ENCODE data around the gene ZNF503.

The ZNF503 gene, protein sequence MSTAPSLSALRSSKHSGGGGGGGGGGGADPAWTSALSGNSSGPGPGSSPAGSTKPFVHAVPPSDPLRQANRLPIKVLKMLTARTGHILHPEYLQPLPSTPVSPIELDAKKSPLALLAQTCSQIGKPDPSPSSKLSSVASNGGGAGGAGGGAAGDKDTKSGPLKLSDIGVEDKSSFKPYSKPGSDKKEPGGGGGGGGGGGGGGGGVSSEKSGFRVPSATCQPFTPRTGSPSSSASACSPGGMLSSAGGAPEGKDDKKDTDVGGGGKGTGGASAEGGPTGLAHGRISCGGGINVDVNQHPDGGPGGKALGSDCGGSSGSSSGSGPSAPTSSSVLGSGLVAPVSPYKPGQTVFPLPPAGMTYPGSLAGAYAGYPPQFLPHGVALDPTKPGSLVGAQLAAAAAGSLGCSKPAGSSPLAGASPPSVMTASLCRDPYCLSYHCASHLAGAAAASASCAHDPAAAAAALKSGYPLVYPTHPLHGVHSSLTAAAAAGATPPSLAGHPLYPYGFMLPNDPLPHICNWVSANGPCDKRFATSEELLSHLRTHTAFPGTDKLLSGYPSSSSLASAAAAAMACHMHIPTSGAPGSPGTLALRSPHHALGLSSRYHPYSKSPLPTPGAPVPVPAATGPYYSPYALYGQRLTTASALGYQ

GRCh38 chr10:75401569-75402485 lies at the start of gene ZNF503:
TSS of gene ZNF503 (minus strand) at chr10:75401764. CDS start at chr10:75401419, 345 bp downstream.
- TF ChIP-seq, protein P1, sequence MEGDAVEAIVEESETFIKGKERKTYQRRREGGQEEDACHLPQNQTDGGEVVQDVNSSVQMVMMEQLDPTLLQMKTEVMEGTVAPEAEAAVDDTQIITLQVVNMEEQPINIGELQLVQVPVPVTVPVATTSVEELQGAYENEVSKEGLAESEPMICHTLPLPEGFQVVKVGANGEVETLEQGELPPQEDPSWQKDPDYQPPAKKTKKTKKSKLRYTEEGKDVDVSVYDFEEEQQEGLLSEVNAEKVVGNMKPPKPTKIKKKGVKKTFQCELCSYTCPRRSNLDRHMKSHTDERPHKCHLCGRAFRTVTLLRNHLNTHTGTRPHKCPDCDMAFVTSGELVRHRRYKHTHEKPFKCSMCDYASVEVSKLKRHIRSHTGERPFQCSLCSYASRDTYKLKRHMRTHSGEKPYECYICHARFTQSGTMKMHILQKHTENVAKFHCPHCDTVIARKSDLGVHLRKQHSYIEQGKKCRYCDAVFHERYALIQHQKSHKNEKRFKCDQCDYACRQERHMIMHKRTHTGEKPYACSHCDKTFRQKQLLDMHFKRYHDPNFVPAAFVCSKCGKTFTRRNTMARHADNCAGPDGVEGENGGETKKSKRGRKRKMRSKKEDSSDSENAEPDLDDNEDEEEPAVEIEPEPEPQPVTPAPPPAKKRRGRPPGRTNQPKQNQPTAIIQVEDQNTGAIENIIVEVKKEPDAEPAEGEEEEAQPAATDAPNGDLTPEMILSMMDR (IDR thresholded peaks at IDR 0.05; ENCODE audit: insufficient read depth, missing control alignments), result no peak
- FAIRE-seq (no peak), DNase-seq (ENCODE audit: insufficient read length, low spot score) (peak; percentile 89)

GRCh38 chr10:75450644-75451640 lies 49.4 kb upstream of the ZNF503 start:
- FAIRE-seq (no peak), DNase-seq (ENCODE audit: insufficient read length, low spot score) (no peak)
- TF ChIP-seq, protein P1 (IDR thresholded peaks at IDR 0.05; ENCODE audit: insufficient read depth, missing control alignments), result no peak

DNA sequence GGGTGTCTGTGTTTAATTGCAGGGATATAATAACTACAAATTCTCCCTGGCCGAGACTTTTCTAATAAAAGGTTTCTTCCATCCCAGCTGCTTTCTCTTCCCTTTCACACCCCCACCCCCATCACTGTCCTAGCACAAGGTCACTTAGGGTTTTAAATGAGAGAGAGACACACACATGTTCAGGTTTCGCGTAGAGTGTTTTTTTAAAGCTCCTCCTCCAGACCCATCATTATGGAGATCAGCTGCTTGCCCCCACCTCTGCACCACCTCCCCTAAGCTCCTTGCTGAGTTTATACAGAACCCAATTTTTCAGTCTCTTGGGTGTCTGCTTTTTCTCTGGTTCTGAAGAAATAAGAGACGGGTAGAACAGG lies 48.5 kb upstream of the ZNF503 start:
- TF ChIP-seq, protein P1 (IDR thresholded peaks at IDR 0.05; ENCODE audit: insufficient read depth, missing control alignments), result no peak

GRCh38 chr10:75449382-75450074 lies 48.0 kb upstream of the ZNF503 start:
- FAIRE-seq (no peak), DNase-seq (ENCODE audit: insufficient read length, low spot score) (no peak)
- TF ChIP-seq, protein P1 (IDR thresholded peaks at IDR 0.05; ENCODE audit: insufficient read depth, missing control alignments), result no peak

More for the DNA sequence above, 48.5 kb upstream of the ZNF503 start:
- no peak for FAIRE-seq
- DNase-seq (ENCODE audit: insufficient read length, low spot score), result no peak

DNA sequence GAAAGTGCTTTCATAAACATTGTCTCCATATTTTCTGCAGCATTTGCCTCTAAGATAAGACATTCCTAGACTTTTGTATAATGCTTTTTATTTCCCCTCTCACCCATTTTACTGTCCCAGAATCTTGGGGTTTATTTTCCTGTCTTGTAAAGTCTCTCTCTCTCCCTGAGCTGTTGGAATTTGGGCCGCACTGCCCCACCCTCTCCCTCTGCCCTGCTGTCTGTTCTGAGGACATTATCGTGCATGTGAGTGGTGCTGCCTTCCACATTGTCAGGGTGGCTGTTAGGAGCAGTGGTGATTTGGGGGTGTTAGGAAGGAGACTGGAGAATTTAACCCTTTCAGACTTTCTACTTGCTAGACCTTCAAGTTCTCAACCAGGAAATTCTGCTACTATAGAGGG lies 46.6 kb upstream of the ZNF503 start:
- TF ChIP-seq, protein P1 (IDR thresholded peaks at IDR 0.05; ENCODE audit: insufficient read depth, missing control alignments), result no peak
- DNase-seq (ENCODE audit: insufficient read length, low spot score), result no peak
- FAIRE-seq, result no peak

Data from D721Med (cell line).